Mesodermal cell (in vitro differentiated cells): ENCODE results near the gene CFAP410.
"Not testable (repeated sequence)": the region's sequence is repeated elsewhere in the genome, so short reads cannot be mapped to it uniquely, and the experiment has no call there.

Experiments
- H3K27ac ChIP-seq: 2 replicates; pipeline ENCODE4 v1.7.0; 2013; ENCODE audit warnings: mild to moderate bottlenecking, low read depth, low read length, moderate library complexity; ENCODE audit not compliant: severe bottlenecking
- H3K36me3 ChIP-seq: 2 replicates; pipeline ENCODE4 v1.7.1; 2013; ENCODE audit warnings: mild to moderate bottlenecking, low read length, moderate library complexity; ENCODE audit not compliant: control insufficient read depth, insufficient read depth
- H3K4me1 ChIP-seq: one replicate; pipeline ENCODE4 v1.7.1; 2013; ENCODE audit warnings: mild to moderate bottlenecking, low read length; ENCODE audit not compliant: insufficient read depth, control insufficient read depth, poor library complexity, severe bottlenecking
- H3K4me3 ChIP-seq: 2 replicates; pipeline ENCODE4 v1.7.0; 2013; ENCODE audit warnings: low read length, control low read depth, mild to moderate bottlenecking; ENCODE audit not compliant: insufficient read depth, poor library complexity, severe bottlenecking; ENCODE audit errors: extremely low read depth
- H3K9me3 ChIP-seq: 2 replicates; pipeline ENCODE4 v1.7.1; 2013; ENCODE audit warnings: mild to moderate bottlenecking, low read length, moderate library complexity; ENCODE audit not compliant: control insufficient read depth
- WGBS, 2 experiments: methylation state at CpG; one replicate each; pipeline ENCODE4 v1.1.5; 2013; ENCODE audit warnings: missing lambda C conversion rate in 2 of 2; ENCODE audit not compliant: insufficient coverage in 2 of 2; 5-methylcytosine and 5-hydroxymethylcytosine counted together

The CFAP410 gene

DNA sequence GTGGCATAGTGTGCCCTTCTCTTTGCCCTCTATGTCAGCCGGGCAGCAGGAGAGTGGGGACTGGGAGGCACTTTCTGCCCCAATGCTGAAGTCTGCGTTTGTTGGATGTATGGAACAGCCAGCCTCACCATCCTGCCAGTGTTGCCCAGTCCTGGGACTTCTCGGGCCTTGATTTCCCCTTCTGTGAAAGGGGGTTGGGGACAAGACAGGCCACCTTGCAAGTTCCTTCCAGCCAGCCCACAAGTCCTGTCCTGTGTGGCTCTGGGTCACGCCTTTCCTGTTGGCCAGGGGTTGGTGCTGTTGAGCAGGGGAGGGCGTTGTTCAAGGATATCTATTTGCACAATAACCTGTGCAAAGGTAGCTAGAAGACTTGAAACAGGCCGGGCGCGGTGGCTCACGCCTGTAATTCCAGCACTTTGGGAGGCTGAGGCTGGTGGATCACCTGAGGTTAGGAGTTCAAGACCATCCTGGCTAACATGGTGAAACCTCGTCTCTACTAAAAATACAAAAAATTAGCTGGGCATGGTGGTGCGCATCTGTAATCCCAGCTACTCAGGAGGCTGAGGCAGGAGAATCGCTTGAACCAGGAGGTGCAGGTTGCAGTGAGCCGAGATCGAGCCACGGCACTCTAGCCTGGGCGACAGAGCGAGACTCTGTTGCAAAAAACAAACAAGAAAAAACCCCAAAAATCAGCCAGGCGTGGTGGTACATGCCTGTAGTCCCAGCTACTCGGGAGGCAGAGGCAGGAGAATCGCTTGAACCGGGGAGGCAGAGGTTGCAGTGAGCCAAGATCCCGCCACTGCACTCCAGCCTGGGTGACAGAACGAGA lies 36.4 kb downstream of the CFAP410 start:
- H3K9me3 ChIP-seq, H3K27ac ChIP-seq, H3K36me3 ChIP-seq, H3K4me3 ChIP-seq: not testable (repeated sequence)
- H3K4me1 ChIP-seq = peaks cover 12% of the 10 kb centered on the region
- WGBS, 2 experiments = 91 to 93% methylated on average over 17 to 18 of the region's 23 CpGs

DNA sequence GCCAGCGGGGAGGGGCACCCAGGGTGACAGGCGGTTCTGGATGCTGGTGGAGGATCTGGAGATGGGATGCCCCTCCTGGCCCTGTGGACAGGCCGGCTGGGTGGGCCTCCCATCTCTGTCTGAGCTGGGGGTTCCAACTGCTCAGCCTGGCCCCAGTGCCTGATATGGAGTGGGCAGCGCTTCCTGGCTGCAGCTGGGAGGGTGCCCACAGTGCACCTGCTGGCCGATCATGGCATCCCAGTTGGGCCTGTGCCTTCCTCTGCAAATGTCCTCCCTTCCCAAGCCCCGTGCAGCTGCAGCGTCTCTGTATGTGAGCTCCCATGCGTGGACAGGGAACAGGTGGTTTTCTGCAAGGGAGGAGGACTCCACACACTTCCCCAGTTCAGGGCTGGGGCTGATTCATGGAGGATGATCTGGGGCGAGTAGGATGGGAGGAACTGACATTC lies 37.2 kb downstream of the CFAP410 start:
- Histone ChIP-seq H3K9me3 (no peaks in the 10 kb centered on the region), H3K36me3 (no peaks in the 10 kb centered on the region), H3K4me3 (no peak overlapping the region), H3K4me1 (peaks cover 9% of the 10 kb centered on the region), H3K27ac (no peak overlapping the region)
- 90 to 98% methylated on average over 4 to 8 of the region's 9 CpGs for WGBS, 2 experiments

DNA sequence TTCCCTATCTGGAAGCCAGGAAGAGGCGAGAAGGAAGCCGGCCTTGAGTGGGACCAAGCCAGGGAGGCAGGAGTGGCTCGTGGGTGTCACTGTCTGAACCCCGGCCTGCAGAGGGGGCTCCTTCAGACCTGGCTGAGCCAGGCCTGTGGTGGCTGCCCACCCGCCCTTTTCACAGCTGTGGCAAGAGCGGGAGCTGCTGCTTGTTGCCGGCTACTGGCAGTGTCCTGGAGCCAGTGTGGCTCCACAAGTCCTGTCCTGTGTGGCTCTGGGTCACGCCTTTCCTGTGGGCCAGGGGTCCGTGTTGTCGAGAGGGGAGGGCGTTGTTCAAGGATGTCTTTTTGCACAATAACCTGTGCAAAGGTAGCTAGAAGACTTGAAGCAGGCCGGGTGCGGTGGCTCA lies 38.0 kb downstream of the CFAP410 start:
- H3K27ac ChIP-seq = no peak overlapping the region
- peaks cover 8% of the 10 kb centered on the region for H3K4me1 ChIP-seq
- 87 to 93% methylated on average over 11 to 12 of the region's 13 CpGs for WGBS, 2 experiments
- peak overlapping the region; percentile 69 for H3K4me3 ChIP-seq
- no peaks in the 10 kb centered on the region for H3K36me3 ChIP-seq
- no peaks in the 10 kb centered on the region for H3K9me3 ChIP-seq

DNA sequence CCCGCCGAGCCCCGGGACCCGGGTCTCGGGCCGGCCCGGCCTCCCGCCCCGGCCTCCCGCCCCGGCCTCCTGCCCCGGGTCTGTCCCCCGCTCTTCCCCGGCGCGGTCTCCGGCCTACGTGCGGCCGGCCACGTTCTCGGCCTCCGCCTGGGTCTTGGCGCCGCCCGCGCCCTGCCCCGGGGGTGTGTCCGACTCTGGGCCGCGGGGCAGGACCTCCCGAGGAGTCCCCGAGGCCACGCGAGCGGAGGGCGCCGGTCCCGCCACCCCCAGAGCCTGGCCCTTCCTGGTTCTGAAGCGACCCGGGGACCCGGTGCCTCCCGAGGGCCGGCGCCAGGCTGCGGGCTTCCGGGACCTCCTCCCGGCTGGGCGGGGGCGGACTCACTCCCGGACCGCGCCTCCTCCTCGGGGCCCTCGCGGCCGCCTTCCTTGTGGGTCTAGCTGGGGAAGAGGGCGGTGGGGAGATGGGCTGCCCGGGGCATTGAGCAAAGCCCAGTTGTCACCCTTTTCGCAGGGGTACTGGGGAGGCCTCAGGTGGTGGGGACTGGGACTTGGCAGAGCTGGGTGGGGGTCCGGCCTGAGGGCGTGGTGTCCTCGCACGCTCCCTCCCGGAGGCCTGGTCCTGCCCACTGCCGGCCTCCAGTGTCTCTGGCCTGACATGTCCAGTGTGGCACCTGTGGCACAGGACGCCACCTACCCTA lies 38.8 kb downstream of the CFAP410 start:
- H3K27ac ChIP-seq = no peak overlapping the region
- H3K9me3 ChIP-seq = no peaks in the 10 kb centered on the region
- WGBS, 2 experiments = 0 to 1% methylated on average over 45 to 53 of the region's 67 CpGs

DNA sequence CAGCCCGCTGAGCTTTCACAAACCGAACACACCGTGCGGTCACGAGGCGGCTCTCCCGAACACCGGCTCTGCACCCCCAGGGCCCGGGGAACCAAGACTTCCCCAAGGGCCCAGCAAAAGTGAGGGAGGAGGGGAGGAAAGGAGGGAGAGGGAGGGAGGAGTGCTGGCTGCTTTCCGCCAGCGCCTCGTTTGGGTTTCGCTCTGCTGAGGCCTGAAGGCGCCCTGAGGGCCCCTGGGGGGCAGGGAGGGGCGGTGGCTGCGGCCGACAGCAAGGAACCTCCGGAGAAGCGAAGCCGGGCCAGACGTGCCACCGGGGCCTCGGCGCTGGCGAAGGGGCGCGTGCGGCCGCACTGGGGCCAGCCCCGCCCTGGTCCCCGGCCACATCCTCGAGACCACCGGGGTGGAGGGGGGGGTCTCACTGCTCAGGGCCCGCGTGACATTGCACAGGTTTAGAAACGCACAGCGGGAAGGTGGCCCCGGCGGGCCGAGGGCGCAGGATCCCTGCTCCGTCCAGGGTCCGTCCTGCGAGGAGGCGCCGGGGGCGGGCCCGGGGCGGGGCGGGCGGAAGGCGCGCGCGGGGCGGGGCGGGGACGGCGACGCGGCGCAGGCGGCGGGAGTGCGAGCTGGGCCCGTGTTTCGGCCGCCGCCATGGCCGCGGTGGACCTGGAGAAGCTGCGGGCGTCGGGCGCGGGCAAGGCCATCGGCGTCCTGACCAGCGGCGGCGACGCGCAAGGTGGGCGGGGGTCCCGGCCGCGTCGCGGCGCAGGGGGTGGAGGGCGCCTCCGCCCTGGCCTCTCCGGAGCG lies 39.5 kb downstream of the CFAP410 start, which contains the start of gene PFKL:
TSS of gene PFKL (plus strand) at position 596 of the 804 bp plus-strand sequence. CDS start at position 649, 53 bp downstream.
- H3K9me3 ChIP-seq = no peaks in the 10 kb centered on the region
- peaks cover 3% of the 10 kb centered on the region for H3K4me1 ChIP-seq
- H3K36me3 ChIP-seq = no peaks in the 10 kb centered on the region
- H3K4me3 ChIP-seq = peak within 1 kb of the TSS; percentile 69
- WGBS, 2 experiments = 1% methylated on average over 64 to 79 of the region's 94 CpGs
- H3K27ac ChIP-seq = no peak within 1 kb of the TSS

More for the DNA sequence above, 38.8 kb downstream of the CFAP410 start:
- no peaks in the 10 kb centered on the region for H3K36me3 ChIP-seq
- H3K4me1 ChIP-seq = peaks cover 5% of the 10 kb centered on the region
- peak overlapping the region; percentile 69 for H3K4me3 ChIP-seq

DNA sequence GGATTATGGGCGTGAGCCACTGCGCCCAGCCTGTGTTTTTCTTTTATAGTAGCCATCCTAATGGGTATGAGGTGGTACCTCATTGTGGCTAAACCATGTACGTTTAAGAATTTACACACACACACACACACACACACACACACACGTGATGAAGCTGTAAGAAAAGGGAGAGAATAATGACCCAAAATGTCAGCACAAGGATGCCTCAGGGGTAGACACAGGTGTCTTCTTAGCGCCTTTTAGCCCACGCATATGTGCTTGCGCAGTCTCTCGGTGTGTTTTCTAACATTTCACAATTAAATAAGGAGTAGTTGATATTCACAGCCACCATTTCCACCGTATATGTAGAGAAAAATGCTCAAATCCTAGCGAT lies 40.1 kb downstream of the CFAP410 start:
- H3K9me3 ChIP-seq = no peaks in the 10 kb centered on the region
- H3K27ac ChIP-seq = no peak overlapping the region
- no peaks in the 10 kb centered on the region for H3K36me3 ChIP-seq
- WGBS, 2 experiments = 17% methylated on average over 1 of the region's 10 CpGs; no CpG with 5 or more reads in 1 of the 2 experiments
- peaks cover 3% of the 10 kb centered on the region for H3K4me1 ChIP-seq
- H3K4me3 ChIP-seq = peak overlapping the region; percentile 69

DNA sequence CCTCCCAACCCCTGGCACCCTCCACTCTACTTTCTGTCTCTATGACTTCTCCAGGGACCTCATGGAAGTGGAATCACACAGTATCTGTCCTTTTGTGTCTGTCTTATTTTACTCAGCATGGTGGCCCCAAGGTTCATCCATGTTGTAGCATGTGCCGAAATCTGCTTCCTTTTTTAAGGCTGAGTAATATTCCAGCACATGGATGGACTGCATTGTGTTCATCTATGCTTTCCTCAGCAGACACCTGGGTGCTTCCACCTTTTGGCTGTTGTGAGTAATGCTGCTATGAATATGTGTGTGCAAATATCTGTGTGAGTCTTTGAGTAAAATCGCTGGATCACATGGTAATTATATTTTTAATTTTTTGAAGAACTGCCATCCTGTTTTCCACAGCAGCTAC lies 40.9 kb downstream of the CFAP410 start:
- Histone ChIP-seq H3K27ac (no peak overlapping the region), H3K36me3 (no peaks in the 10 kb centered on the region), H3K4me3 (no peak overlapping the region), H3K9me3 (no peaks in the 10 kb centered on the region), H3K4me1 (peaks cover 3% of the 10 kb centered on the region)
- WGBS, 2 experiments = 88 to 100% methylated on average over 1 of the region's 2 CpGs

DNA sequence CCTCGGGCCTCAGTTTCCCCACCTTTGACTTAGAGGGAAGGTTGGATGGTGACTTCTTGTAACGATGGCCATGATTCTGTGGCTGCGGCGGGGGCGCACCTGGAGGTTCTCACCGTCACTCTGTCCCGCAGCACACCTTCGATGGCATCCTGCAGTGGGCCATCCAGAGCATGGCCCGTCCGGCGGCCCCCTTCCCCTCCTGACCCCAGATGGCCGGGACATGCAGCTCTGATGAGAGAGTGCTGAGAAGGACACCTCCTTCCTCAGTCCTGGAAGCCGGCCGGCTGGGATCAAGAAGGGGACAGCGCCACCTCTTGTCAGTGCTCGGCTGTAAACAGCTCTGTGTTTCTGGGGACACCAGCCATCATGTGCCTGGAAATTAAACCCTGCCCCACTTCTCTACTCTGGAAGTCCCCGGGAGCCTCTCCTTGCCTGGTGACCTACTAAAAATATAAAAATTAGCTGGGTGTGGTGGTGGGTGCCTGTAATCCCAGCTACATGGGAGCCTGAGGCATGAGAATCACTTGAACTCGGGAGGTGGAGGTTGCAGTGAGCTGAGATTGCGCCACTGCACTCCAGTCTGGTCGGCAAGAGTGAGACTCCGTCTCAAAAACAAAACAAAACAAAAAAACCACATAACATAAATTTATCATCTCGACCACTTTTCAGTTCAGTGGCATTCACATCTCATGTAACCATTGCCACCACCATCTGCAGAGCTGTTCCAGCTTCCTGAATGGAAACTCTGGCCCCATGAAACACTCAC lies 41.5 kb downstream of the CFAP410 start:
- Histone ChIP-seq H3K36me3 (no peaks in the 10 kb centered on the region), H3K4me1 (peaks cover 3% of the 10 kb centered on the region), H3K4me3 (no peak overlapping the region), H3K27ac (no peak overlapping the region), H3K9me3 (no peaks in the 10 kb centered on the region)
- WGBS, 2 experiments = 37 to 38% methylated on average over 21 of the region's 22 CpGs

DNA sequence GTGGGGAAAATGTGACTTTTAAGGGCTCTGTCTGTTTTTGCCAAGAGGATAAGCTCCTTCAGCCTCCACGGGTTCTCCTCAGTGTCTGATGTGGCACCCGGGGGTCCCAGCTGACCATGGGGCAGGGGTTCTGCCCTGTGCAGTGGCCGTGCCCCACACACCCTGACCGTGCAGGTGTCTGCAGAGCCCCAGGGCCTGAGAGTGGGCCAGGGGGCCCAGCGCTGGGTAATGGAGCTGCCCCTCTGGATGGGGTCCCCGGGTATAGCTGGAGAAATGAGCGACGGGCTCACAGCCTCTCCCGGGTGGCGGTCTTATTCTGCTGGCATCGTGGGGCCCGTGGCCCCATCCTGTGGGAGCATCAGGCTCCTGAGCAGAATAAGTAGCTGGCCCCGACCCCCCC lies 42.3 kb downstream of the CFAP410 start:
- no peaks in the 10 kb centered on the region for H3K9me3 ChIP-seq
- peaks cover 3% of the 10 kb centered on the region for H3K4me1 ChIP-seq
- no peaks in the 10 kb centered on the region for H3K36me3 ChIP-seq
- no peak overlapping the region for H3K27ac ChIP-seq
- WGBS, 2 experiments = 81 to 87% methylated on average over 9 to 13 of the region's 13 CpGs
- no peak overlapping the region for H3K4me3 ChIP-seq

DNA sequence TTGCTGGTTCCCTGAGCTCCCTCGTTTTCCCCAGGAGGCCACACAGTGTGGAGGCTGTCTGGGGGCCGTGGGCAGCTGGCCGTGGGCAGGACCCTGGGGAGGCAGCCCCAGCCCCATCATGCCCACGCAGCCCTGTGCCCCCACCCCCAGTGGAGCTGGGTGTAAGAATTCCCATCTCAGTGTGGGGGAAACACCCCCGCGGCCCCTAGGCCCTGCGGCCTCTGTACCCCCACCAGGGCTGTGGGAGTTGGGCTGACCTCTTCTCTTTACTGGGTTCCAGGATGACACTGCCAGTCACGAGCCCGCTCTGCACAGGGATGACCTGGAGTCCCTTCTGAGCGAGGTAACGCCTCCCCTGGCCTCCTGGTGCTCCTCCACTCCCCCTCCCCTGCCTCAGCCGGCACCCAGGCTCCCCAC lies 43.1 kb downstream of the CFAP410 start:
- no peak overlapping the region for H3K27ac ChIP-seq
- H3K9me3 ChIP-seq = no peaks in the 10 kb centered on the region
- WGBS, 2 experiments = 83 to 88% methylated on average over 8 to 9 of the region's 12 CpGs
- H3K36me3 ChIP-seq = no peaks in the 10 kb centered on the region
- no peak overlapping the region for H3K4me3 ChIP-seq
- H3K4me1 ChIP-seq = peaks cover under 1% of the 10 kb centered on the region
